ENCODE data around the gene KRT5. TPM values are rescaled to one million over a fixed set of nuclear protein-coding genes. Genes with fewer than 3 reads are reported as not detected.

Gene KRT5
- 1 to 10 TPM in 1 of 8 experiments, under 1 TPM in 4, not detected in 3; 0.14 to 1.9 (median 0.38) TPM for total RNA-seq

- in situ Hi-C loops (cut with MboI; ENCODE audit: low pct_unique_long_range_greater_than_20kb in 2 of 9, low sequenced_read_pairs in 9 of 9, unreplicated experiment in 9 of 9), result no loop called here
- no peak within 1 kb of the TSS for H3K27ac ChIP-seq
- H3K4me3 ChIP-seq, result no peak within 1 kb of the TSS
- H3K4me1 ChIP-seq (replicated peaks in 1 of 2), result no peaks in the 10 kb centered on the region
- WGBS, 10 experiments, result 58 to 93% (median 90%) methylated on average over 2 to 14 of the region's 29 CpGs; no CpG with 5 or more reads in 5 of the 10 experiments
- ATAC-seq (replicated peaks in 6 of 8), result no peak
These were observed at the start of gene KRT5 for GRCh38 chr12:52519826-52520662. Gene KRT5 (minus strand): TSS chr12:52520394. CDS start chr12:52520296, 98 bp downstream.

- WGBS, 10 experiments, result 78 to 89% (median 85%) methylated on average over 5 to 7 of the region's 12 CpGs; no CpG with 5 or more reads in 7 of the 10 experiments
- ATAC-seq (replicated peaks in 6 of 8), result no peak
These were observed 47.9 kb upstream of the KRT5 start for GRCh38 chr12:52568111-52568510.

GRCh38 chr12:52566847-52567291 lies 46.7 kb upstream of the KRT5 start:
- in situ Hi-C loops (cut with MboI; ENCODE audit: low pct_unique_long_range_greater_than_20kb in 2 of 9, low sequenced_read_pairs in 9 of 9, unreplicated experiment in 9 of 9), result no loop called here
- 33 to 100% (median 60%) methylated on average over 1 to 5 of the region's 8 CpGs; no CpG with 5 or more reads in 5 of the 10 experiments for WGBS, 10 experiments
- ATAC-seq (replicated peaks in 6 of 8), result no peak
- Histone ChIP-seq H3K4me3 (no peak overlapping the region), H3K27ac (no peak overlapping the region), H3K4me1 (replicated peaks in 1 of 2) (no peaks in the 10 kb centered on the region)

More at GRCh38 chr12:52568111-52568510, 47.9 kb upstream of the KRT5 start:
- in situ Hi-C loops (cut with MboI; ENCODE audit: low pct_unique_long_range_greater_than_20kb in 2 of 9, low sequenced_read_pairs in 9 of 9, unreplicated experiment in 9 of 9), result no loop called here
- Histone ChIP-seq H3K4me1 (replicated peaks in 1 of 2) (no peaks in the 10 kb centered on the region), H3K27ac (no peak overlapping the region), H3K4me3 (no peak overlapping the region)

GRCh38 chr12:52564582-52564981 lies 44.4 kb upstream of the KRT5 start:
- in situ Hi-C loops (cut with MboI; ENCODE audit: low pct_unique_long_range_greater_than_20kb in 2 of 9, low sequenced_read_pairs in 9 of 9, unreplicated experiment in 9 of 9), result no loop called here
- ATAC-seq (replicated peaks in 6 of 8), result no peak
- Histone ChIP-seq H3K4me1 (replicated peaks in 1 of 2) (no peaks in the 10 kb centered on the region), H3K4me3 (no peak overlapping the region), H3K27ac (no peak overlapping the region)
- 0 to 29% (median 20%) methylated on average over 1 of the region's 1 CpG; no CpG with 5 or more reads in 7 of the 10 experiments for WGBS, 10 experiments

- in situ Hi-C loops (cut with MboI; ENCODE audit: low pct_unique_long_range_greater_than_20kb in 2 of 9, low sequenced_read_pairs in 9 of 9, unreplicated experiment in 9 of 9), result no loop called here
- 0 to 100% (median 32%) methylated on average over 1 to 3 of the region's 3 CpGs; no CpG with 5 or more reads in 2 of the 10 experiments for WGBS, 10 experiments
- ATAC-seq (replicated peaks in 6 of 8), result no peak
These were observed 41.8 kb upstream of the KRT5 start for GRCh38 chr12:52561880-52562449.

GRCh38 chr12:52559979-52560378 lies 39.8 kb upstream of the KRT5 start:
- no peak overlapping the region for H3K4me3 ChIP-seq
- ATAC-seq (replicated peaks in 6 of 8), result no peak
- no peak overlapping the region for H3K27ac ChIP-seq
- in situ Hi-C loops (cut with MboI; ENCODE audit: low pct_unique_long_range_greater_than_20kb in 2 of 9, low sequenced_read_pairs in 9 of 9, unreplicated experiment in 9 of 9), result no loop called here
- no peaks in the 10 kb centered on the region for H3K4me1 ChIP-seq (replicated peaks in 1 of 2)
- WGBS, 10 experiments, result 53 to 82% (median 60%) methylated on average over 2 to 3 of the region's 4 CpGs; no CpG with 5 or more reads in 6 of the 10 experiments

More at GRCh38 chr12:52561880-52562449, 41.8 kb upstream of the KRT5 start:
- Histone ChIP-seq H3K4me1 (replicated peaks in 1 of 2) (no peaks in the 10 kb centered on the region), H3K27ac (no peak overlapping the region), H3K4me3 (no peak overlapping the region)

- ATAC-seq (replicated peaks in 6 of 8), result no peak
- Histone ChIP-seq H3K4me3 (no peak overlapping the region), H3K27ac (no peak overlapping the region), H3K4me1 (replicated peaks in 1 of 2) (no peaks in the 10 kb centered on the region)
- 20 to 80% methylated on average over 1 of the region's 8 CpGs; no CpG with 5 or more reads in 8 of the 10 experiments for WGBS, 10 experiments
- in situ Hi-C loops (cut with MboI; ENCODE audit: low pct_unique_long_range_greater_than_20kb in 2 of 9, low sequenced_read_pairs in 9 of 9, unreplicated experiment in 9 of 9), result no loop called here
These were observed 38.7 kb upstream of the KRT5 start for GRCh38 chr12:52558781-52559445.

GRCh38 chr12:52557476-52557875 lies 37.3 kb upstream of the KRT5 start:
- H3K4me1 ChIP-seq (replicated peaks in 1 of 2), result no peaks in the 10 kb centered on the region
- ATAC-seq (replicated peaks in 6 of 8), result no peak
- WGBS, 10 experiments, result 0% methylated on average over 1 of the region's 2 CpGs; no CpG with 5 or more reads in 9 of the 10 experiments
- in situ Hi-C loops (cut with MboI; ENCODE audit: low pct_unique_long_range_greater_than_20kb in 2 of 9, low sequenced_read_pairs in 9 of 9, unreplicated experiment in 9 of 9), result no loop called here
- no peak overlapping the region for H3K27ac ChIP-seq
- H3K4me3 ChIP-seq, result no peak overlapping the region

- 13 to 67% (median 49%) methylated on average over 1 to 6 of the region's 6 CpGs; no CpG with 5 or more reads in 3 of the 10 experiments for WGBS, 10 experiments
- in situ Hi-C loops (cut with MboI; ENCODE audit: low pct_unique_long_range_greater_than_20kb in 2 of 9, low sequenced_read_pairs in 9 of 9, unreplicated experiment in 9 of 9), result no loop called here
- no peak for ATAC-seq (replicated peaks in 6 of 8)
- H3K4me1 ChIP-seq (replicated peaks in 1 of 2), result no peaks in the 10 kb centered on the region
- no peak overlapping the region for H3K4me3 ChIP-seq
- H3K27ac ChIP-seq, result no peak overlapping the region
These were observed 35.4 kb upstream of the KRT5 start for GRCh38 chr12:52555577-52555976.

GRCh38 chr12:52552681-52553195 lies 32.5 kb upstream of the KRT5 start, which contains the start of gene KRT71:
Gene KRT71 (minus strand): TSS chr12:52553145. CDS start chr12:52553077, 68 bp downstream.
- H3K4me1 ChIP-seq (replicated peaks in 1 of 2), result no peaks in the 10 kb centered on the region
- 39 to 100% (median 66%) methylated on average over 1 to 10 of the region's 14 CpGs; no CpG with 5 or more reads in 5 of the 10 experiments for WGBS, 10 experiments
- in situ Hi-C loops (cut with MboI; ENCODE audit: low pct_unique_long_range_greater_than_20kb in 2 of 9, low sequenced_read_pairs in 9 of 9, unreplicated experiment in 9 of 9), result no loop called here
- no peak for ATAC-seq (replicated peaks in 6 of 8)
- no peak within 1 kb of the TSS for H3K4me3 ChIP-seq
- no peak within 1 kb of the TSS for H3K27ac ChIP-seq

GRCh38 chr12:52552055-52552454 lies 31.9 kb upstream of the KRT5 start:
- in situ Hi-C loops (cut with MboI; ENCODE audit: low pct_unique_long_range_greater_than_20kb in 2 of 9, low sequenced_read_pairs in 9 of 9, unreplicated experiment in 9 of 9), result no loop called here
- no peak overlapping the region for H3K27ac ChIP-seq
- no peaks in the 10 kb centered on the region for H3K4me1 ChIP-seq (replicated peaks in 1 of 2)
- ATAC-seq (replicated peaks in 6 of 8), result no peak
- WGBS, 10 experiments, result 34 to 73% (median 51%) methylated on average over 1 to 3 of the region's 5 CpGs; no CpG with 5 or more reads in 5 of the 10 experiments
- H3K4me3 ChIP-seq, result no peak overlapping the region

- Histone ChIP-seq H3K4me1 (replicated peaks in 1 of 2) (no peaks in the 10 kb centered on the region), H3K27ac (no peak overlapping the region), H3K4me3 (no peak overlapping the region)
- in situ Hi-C loops (cut with MboI; ENCODE audit: low pct_unique_long_range_greater_than_20kb in 2 of 9, low sequenced_read_pairs in 9 of 9, unreplicated experiment in 9 of 9), result no loop called here
- WGBS, 10 experiments, result 0 to 100% (median 69%) methylated on average over 1 to 5 of the region's 6 CpGs; no CpG with 5 or more reads in 3 of the 10 experiments
- ATAC-seq (replicated peaks in 6 of 8), result no peak
These were observed 31.1 kb upstream of the KRT5 start for GRCh38 chr12:52551216-52551865.
